ENCODE data around the gene FAM237A. TPM values are rescaled to one million over a fixed set of nuclear protein-coding genes. Genes with fewer than 3 reads are reported as not detected.

Gene FAM237A
- total and polyA plus RNA-seq, 10 of the 15 experiments (the other 5 are each of a cell fraction or from before 2014, with no cell fraction given): not detected

DNA sequence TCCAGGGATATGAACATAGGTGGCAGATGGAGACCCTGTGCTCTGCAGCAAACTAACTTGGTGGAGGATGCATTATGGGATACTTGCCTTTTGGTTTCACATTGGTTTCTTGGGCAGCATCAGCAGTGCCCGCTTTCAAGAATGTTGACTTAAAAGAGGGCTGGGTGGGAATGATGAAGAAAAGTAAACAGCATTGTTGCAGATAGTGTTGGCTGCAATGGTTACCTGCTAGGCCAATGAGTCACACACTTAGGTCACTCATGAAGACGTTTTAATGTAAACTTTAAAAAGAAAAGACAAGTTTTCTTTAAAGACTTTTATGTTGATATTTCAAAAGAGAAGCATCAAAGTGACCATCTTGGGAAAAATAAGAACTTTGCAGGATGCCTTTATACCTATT lies 26.1 kb upstream of the FAM237A start:
- POLR2A ChIA-PET: no interaction called here
- H2AFZ ChIP-seq (ENCODE audit: control insufficient read depth, low read depth, low read length): no peak overlapping the region

GRCh38 chr2:206619011-206619410 lies 23.3 kb upstream of the FAM237A start:
- no peak for DNase-seq (ENCODE audit: low read depth, low spot score)
- Histone ChIP-seq H2AFZ (ENCODE audit: control insufficient read depth, low read depth, low read length) (no peak overlapping the region), H3K79me2 (ENCODE audit: control insufficient read depth, insufficient read depth, low read length) (no peaks in the 10 kb centered on the region), H3K4me3 (no peak overlapping the region), H3K4me1 (ENCODE audit: control insufficient read depth, insufficient read depth, low read length) (no peaks in the 10 kb centered on the region), H3K9me3 (replicated peaks; ENCODE audit: control insufficient read depth, insufficient read depth, low read length) (no peaks in the 10 kb centered on the region), H3K4me2 (ENCODE audit: control insufficient read depth, insufficient read depth) (no peak overlapping the region), H3K9ac (ENCODE audit: control insufficient read depth, insufficient read depth, low read length) (no peak overlapping the region), H3K27me3 (replicated peaks in 1 of 2; ENCODE audit: control insufficient read depth in 2 of 2, insufficient read depth in 2 of 2, low read length in 1 of 2) (no peaks in the 10 kb centered on the region), H3K36me3 (ENCODE audit: control insufficient read depth in 2 of 2, insufficient read depth in 2 of 2, low read length in 1 of 2) (no peaks in the 10 kb centered on the region), H4K20me1 (ENCODE audit: control insufficient read depth, insufficient read depth) (no peaks in the 10 kb centered on the region), H3K27ac (ENCODE audit: control insufficient read depth, insufficient read depth) (no peak overlapping the region)
- ChIA-PET SMC1A (ENCODE audit: uncharacterized antibody, unreplicated experiment) (no interaction called here), CTCF (interaction anchor here (0.8 to 0.9 kb wide), 2 partner anchors 16 to 61 kb away, joined by 3 to 4 read pairs; no protein-coding TSS in a partner anchor), POLR2A (interaction anchor here (0.7 kb wide), 1 partner anchor 772 kb away, joined by 3 read pairs; no protein-coding TSS in a partner anchor), RAD21 (ENCODE audit: unreplicated experiment) (no interaction called here)
- no peak for ATAC-seq
- 50% methylated on average over 3 of the region's 3 CpGs for WGBS (ENCODE audit: insufficient coverage, insufficient replicate concordance, low lambda C conversion rate, missing lambda C conversion rate)
- BruUV-seq (replicated peaks): no TSS peak
- intact Hi-C loops (cut with micrococcal nuclease; ENCODE audit: unreplicated experiment) (no loop called here), in situ Hi-C loops (cut with MboI) (no loop called here)
- FAIRE-seq: no peak
- TF ChIP-seq TARDBP (IDR thresholded peaks at IDR 0.05; ENCODE audit: borderline replicate concordance): no peak
- TF ChIP-seq RUNX3 (IDR thresholded peaks at IDR 0.05; ENCODE audit: low read length): no peak
- TF ChIP-seq, protein P1, sequence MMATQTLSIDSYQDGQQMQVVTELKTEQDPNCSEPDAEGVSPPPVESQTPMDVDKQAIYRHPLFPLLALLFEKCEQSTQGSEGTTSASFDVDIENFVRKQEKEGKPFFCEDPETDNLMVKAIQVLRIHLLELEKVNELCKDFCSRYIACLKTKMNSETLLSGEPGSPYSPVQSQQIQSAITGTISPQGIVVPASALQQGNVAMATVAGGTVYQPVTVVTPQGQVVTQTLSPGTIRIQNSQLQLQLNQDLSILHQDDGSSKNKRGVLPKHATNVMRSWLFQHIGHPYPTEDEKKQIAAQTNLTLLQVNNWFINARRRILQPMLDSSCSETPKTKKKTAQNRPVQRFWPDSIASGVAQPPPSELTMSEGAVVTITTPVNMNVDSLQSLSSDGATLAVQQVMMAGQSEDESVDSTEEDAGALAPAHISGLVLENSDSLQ (IDR thresholded peaks at IDR 0.05): no peak
- TF ChIP-seq PAX8 (IDR thresholded peaks at IDR 0.05): no peak
- no peak for TF ChIP-seq PML (IDR thresholded peaks at IDR 0.05; ENCODE audit: low read length)
- no peak for TF ChIP-seq ZBED1 (IDR thresholded peaks at IDR 0.05; ENCODE audit: borderline replicate concordance)
- TF ChIP-seq ZNF687 (IDR thresholded peaks at IDR 0.05): no peak
- TF ChIP-seq REST (IDR thresholded peaks at IDR 0.05; ENCODE audit: low read depth, low read length): no peak

More for the DNA sequence above, 26.1 kb upstream of the FAM237A start:
- no peak for ATAC-seq
- no peak overlapping the region for H3K27ac ChIP-seq (ENCODE audit: control insufficient read depth, insufficient read depth)
- no peak for FAIRE-seq
- no TSS peak for BruUV-seq (replicated peaks)
- no peak for DNase-seq (ENCODE audit: low read depth, low spot score)
- H3K79me2 ChIP-seq (ENCODE audit: control insufficient read depth, insufficient read depth, low read length): no peaks in the 10 kb centered on the region
- CTCF ChIA-PET: interaction anchor here (0.7 to 1.7 kb wide), 2 partner anchors 31 to 58 kb away, joined by 3 to 4 read pairs; no protein-coding TSS in a partner anchor
- no peaks in the 10 kb centered on the region for H3K4me1 ChIP-seq (ENCODE audit: control insufficient read depth, insufficient read depth, low read length)
- intact Hi-C loops (cut with micrococcal nuclease; ENCODE audit: unreplicated experiment): no loop called here
- no peaks in the 10 kb centered on the region for H4K20me1 ChIP-seq (ENCODE audit: control insufficient read depth, insufficient read depth)
- no peaks in the 10 kb centered on the region for H3K9me3 ChIP-seq (replicated peaks; ENCODE audit: control insufficient read depth, insufficient read depth, low read length)
- H3K27me3 ChIP-seq (replicated peaks in 1 of 2; ENCODE audit: control insufficient read depth in 2 of 2, insufficient read depth in 2 of 2, low read length in 1 of 2): no peaks in the 10 kb centered on the region
- no peak for TF ChIP-seq ZNF217 (IDR thresholded peaks at IDR 0.05)
- no peak for TF ChIP-seq JUND (IDR thresholded peaks at IDR 0.05; ENCODE audit: low read depth, low read length)
- TF ChIP-seq WRNIP1 (IDR thresholded peaks at IDR 0.05; ENCODE audit: borderline replicate concordance, low read depth, low read length): no peak
- SMC1A ChIA-PET (ENCODE audit: uncharacterized antibody, unreplicated experiment): interaction anchor here (1.2 kb wide), 1 partner anchor 11 kb away, joined by 3 read pairs; no protein-coding TSS in a partner anchor
- no peak overlapping the region for H3K9ac ChIP-seq (ENCODE audit: control insufficient read depth, insufficient read depth, low read length)
- no peak overlapping the region for H3K4me2 ChIP-seq (ENCODE audit: control insufficient read depth, insufficient read depth)
- in situ Hi-C loops (cut with MboI): no loop called here
- WGBS (ENCODE audit: insufficient coverage, insufficient replicate concordance, low lambda C conversion rate, missing lambda C conversion rate): 73% methylated on average over 2 of the region's 2 CpGs
- no peak overlapping the region for H3K4me3 ChIP-seq
- RAD21 ChIA-PET (ENCODE audit: unreplicated experiment): no interaction called here
- no peaks in the 10 kb centered on the region for H3K36me3 ChIP-seq (ENCODE audit: control insufficient read depth in 2 of 2, insufficient read depth in 2 of 2, low read length in 1 of 2)
